Lung (tissue), 12 donors: ENCODE results near the gene GTPBP10. TPM values are rescaled to one million over a fixed set of nuclear protein-coding genes. Genes with fewer than 3 reads are reported as not detected.

ENCODE experiments used
- ATAC-seq: fragments of 200-7000 bp; cut with Tn5 transposase; one replicate; pipeline ENCODE4 v1.9.1; 2020; ENCODE audit warnings: moderate number of reproducible peaks; ENCODE audit not compliant: insufficient read depth, low FRiP score
- DNase-seq, 3 donors: peaks; one replicate each; pipeline ENCODE4 v3.0.0-alpha.2; 2013 to 2017
- H3K27ac ChIP-seq, 2 donors: one replicate each; pipeline ENCODE4 v1.5.1; 2013; ENCODE audit warnings: mild to moderate bottlenecking in 2 of 2, moderate library complexity in 2 of 2, control low read depth in 1 of 2, inconsistent platforms in 1 of 2, low read depth in 1 of 2, low read length in 1 of 2
- H3K27me3 ChIP-seq, 3 donors: one replicate each; pipeline ENCODE4 v1.5.1; 2013; ENCODE audit warnings: low read length in 2 of 3; ENCODE audit not compliant: control insufficient read depth in 3 of 3, insufficient read depth in 3 of 3
- H3K36me3 ChIP-seq, 4 donors: one replicate each; pipeline ENCODE4 v1.5.1; 2013; ENCODE audit warnings: low read length in 4 of 4, mild to moderate bottlenecking in 1 of 4, moderate library complexity in 1 of 4; ENCODE audit not compliant: control insufficient read depth in 4 of 4, insufficient read depth in 4 of 4
- H3K4me1 ChIP-seq, 5 donors: one replicate each; pipeline ENCODE4 v1.5.1; 2013; ENCODE audit warnings: low read length in 5 of 5, mild to moderate bottlenecking in 2 of 5, moderate library complexity in 1 of 5; ENCODE audit not compliant: control insufficient read depth in 5 of 5, insufficient read depth in 5 of 5
- H3K4me3 ChIP-seq: one replicate; pipeline ENCODE4 v1.5.1; 2013; ENCODE audit warnings: mild to moderate bottlenecking, control low read depth, moderate library complexity
- H3K9ac ChIP-seq, 2 donors: one replicate each; pipeline ENCODE4 v1.5.1; 2013; ENCODE audit warnings: low read length in 2 of 2, control low read depth in 1 of 2; ENCODE audit not compliant: insufficient read depth in 1 of 2
- H3K9me3 ChIP-seq, 4 donors: one replicate each; pipeline ENCODE4 v1.5.1; 2013; ENCODE audit warnings: low read length in 3 of 4, mild to moderate bottlenecking in 1 of 4, moderate library complexity in 1 of 4; ENCODE audit not compliant: control insufficient read depth in 4 of 4, insufficient read depth in 3 of 4
- WGBS, 2 donors: extraction: QIAGEN DNeasy Blood & Tissue Kit; methylation state at CpG; one replicate each; pipeline ENCODE4 v1.1.7; 2013; 5-methylcytosine and 5-hydroxymethylcytosine counted together
- polyA plus RNA-seq, 2 donors: library from polyadenylated mRNA; stranded (reverse); fragments of 200-250 nt; gene quantifications; one replicate each; pipeline ENCODE4 v1.2.1, GENCODE V29; 2013
- total RNA-seq, 2 donors: library from RNA; depleted of rRNA in 1 of 2; stranded (reverse); fragments of >200 nt in 1 of 2; gene quantifications; one replicate each; pipeline ENCODE4 v1.2.1, GENCODE V29; 2014 to 2021
- TF ChIP-seq, protein P1 (sequence below): IDR thresholded peaks from 2 replicates; pipeline ENCODE4 v1.5.1; 2012; ENCODE audit warnings: mild to moderate bottlenecking; ENCODE audit errors: control extremely low read depth, extremely low read depth
- donor health status: control.
- donor health status: control.
- donor health status: Bipolar disorder and iron deficiency.
- donor health status: healthy.
- donor health status: DM: yes; HTN: yes; CAD: no.

Gene GTPBP10
- total and polyA plus RNA-seq, 4 donors = 9.2 to 20.9 (median 18.3) TPM

DNA sequence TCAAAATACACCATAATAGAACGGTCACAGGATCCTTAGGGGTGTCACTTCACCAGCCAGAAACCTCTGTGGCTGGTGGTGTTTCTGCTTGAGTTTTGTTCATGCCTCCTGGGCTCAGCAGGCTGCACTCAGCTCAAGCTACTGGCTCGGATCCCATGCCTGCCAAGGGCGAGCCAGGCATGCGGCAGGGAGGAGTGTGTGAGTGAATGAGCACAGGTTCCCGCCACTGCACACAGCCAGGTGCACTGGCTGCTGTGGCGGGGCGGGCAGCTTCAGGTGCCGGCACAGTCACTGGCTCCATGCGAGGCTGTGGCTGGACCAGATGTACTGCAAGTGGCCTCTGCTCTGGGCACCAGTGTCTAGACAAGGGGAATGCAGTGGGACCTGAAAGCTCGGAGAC lies 86.2 kb downstream of the GTPBP10 start:
- Histone ChIP-seq H3K4me3 (no peak overlapping the region), H3K36me3 (no peaks in the 10 kb centered on the region), H3K9me3 (peaks cover 0 to 17% (median 0%) of the 10 kb centered on the region in 4 donors), H3K27ac (no peak overlapping the region), H3K9ac (no peak overlapping the region), H3K4me1 (no peaks in the 10 kb centered on the region), H3K27me3 (no peaks in the 10 kb centered on the region)
- WGBS, 2 donors = 74 to 83% methylated on average over 10 of the region's 10 CpGs
- ATAC-seq (no peak), DNase-seq (no peak)
- TF ChIP-seq, protein P1, sequence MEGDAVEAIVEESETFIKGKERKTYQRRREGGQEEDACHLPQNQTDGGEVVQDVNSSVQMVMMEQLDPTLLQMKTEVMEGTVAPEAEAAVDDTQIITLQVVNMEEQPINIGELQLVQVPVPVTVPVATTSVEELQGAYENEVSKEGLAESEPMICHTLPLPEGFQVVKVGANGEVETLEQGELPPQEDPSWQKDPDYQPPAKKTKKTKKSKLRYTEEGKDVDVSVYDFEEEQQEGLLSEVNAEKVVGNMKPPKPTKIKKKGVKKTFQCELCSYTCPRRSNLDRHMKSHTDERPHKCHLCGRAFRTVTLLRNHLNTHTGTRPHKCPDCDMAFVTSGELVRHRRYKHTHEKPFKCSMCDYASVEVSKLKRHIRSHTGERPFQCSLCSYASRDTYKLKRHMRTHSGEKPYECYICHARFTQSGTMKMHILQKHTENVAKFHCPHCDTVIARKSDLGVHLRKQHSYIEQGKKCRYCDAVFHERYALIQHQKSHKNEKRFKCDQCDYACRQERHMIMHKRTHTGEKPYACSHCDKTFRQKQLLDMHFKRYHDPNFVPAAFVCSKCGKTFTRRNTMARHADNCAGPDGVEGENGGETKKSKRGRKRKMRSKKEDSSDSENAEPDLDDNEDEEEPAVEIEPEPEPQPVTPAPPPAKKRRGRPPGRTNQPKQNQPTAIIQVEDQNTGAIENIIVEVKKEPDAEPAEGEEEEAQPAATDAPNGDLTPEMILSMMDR = no peak

DNA sequence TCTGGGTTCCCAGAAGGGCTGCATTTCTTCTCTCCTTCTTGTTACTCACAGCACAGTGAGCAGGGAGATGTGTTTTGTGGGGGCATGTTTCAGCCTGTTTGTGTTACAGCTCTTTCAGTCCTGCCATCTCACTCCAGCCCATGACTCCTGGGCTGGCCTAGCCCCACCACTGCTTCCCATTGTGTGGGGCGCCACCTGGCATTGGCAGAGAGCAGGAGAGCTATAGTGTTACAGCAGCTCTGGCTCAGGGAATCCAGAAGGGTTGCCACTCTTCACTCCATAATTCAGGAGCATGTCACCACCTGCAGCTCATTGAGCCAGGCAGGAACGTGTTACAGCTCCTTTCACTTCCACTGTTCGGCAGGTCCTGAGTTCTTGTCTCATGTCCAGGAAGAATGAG lies 86.7 kb downstream of the GTPBP10 start:
- TF ChIP-seq, protein P1 = no peak
- Histone ChIP-seq H3K9me3 (peaks cover 0 to 17% (median 0%) of the 10 kb centered on the region in 4 donors), H3K4me1 (no peaks in the 10 kb centered on the region), H3K36me3 (no peaks in the 10 kb centered on the region), H3K27ac (no peak overlapping the region), H3K4me3 (no peak overlapping the region), H3K9ac (no peak overlapping the region), H3K27me3 (no peaks in the 10 kb centered on the region)
- DNase-seq (no peak), ATAC-seq (no peak)
- WGBS, 2 donors = 76 to 91% methylated on average over 3 of the region's 3 CpGs

Other genes with a start within 250 kb of the GTPBP10 start
- gene STEAP1, start 192.2 kb upstream of the GTPBP10 start, total RNA-seq = 10 to 100 TPM in 1 of 2 donors, 1 to 10 TPM in 1; 3.2 to 10.6 TPM
- 10 to 100 TPM in 1 of 2 donors, 1 to 10 TPM in 1; 4.5 to 19.2 TPM for gene STEAP1, start 192.2 kb upstream of the GTPBP10 start, polyA plus RNA-seq
- 10 to 100 TPM; 14.6 to 16.7 TPM for gene STEAP2, start 135.0 kb upstream of the GTPBP10 start, total RNA-seq
- 1 to 10 TPM; 5.3 to 7.8 TPM for gene STEAP2, start 135.0 kb upstream of the GTPBP10 start, polyA plus RNA-seq
- 10 to 100 TPM; 13.0 to 60.0 TPM for gene CFAP69, start 101.5 kb upstream of the GTPBP10 start, total RNA-seq
- 1 to 10 TPM; 1.8 to 5.1 TPM for gene CFAP69, start 101.5 kb upstream of the GTPBP10 start, polyA plus RNA-seq
- gene FAM237B, start 25.4 kb upstream of the GTPBP10 start, total RNA-seq = not detected
- gene FAM237B, start 25.4 kb upstream of the GTPBP10 start, polyA plus RNA-seq = under 1 TPM in 1 of 2 donors, not detected in 1; 0.02 TPM
- 10 to 100 TPM; 39.2 to 40.2 TPM for gene CLDN12, start 56.7 kb downstream of the GTPBP10 start, total RNA-seq
- gene CLDN12, start 56.7 kb downstream of the GTPBP10 start, polyA plus RNA-seq = 10 to 100 TPM; 15.3 to 20.8 TPM
- gene PTTG1IP2, start 122.9 kb downstream of the GTPBP10 start, total RNA-seq = under 1 TPM in 1 of 2 donors, not detected in 1; 0.89 TPM
- not detected for gene PTTG1IP2, start 122.9 kb downstream of the GTPBP10 start, polyA plus RNA-seq
- 100 to 1,000 TPM in 1 of 2 donors, 10 to 100 TPM in 1; 32.0 to 117 TPM for gene CDK14, start 249.6 kb downstream of the GTPBP10 start, total RNA-seq
- gene CDK14, start 249.6 kb downstream of the GTPBP10 start, polyA plus RNA-seq = 1 to 10 TPM; 4.3 to 5.9 TPM